Posterior vena cava (tissue), 2 donors: Measurements from ENCODE around the gene RTEL1. TPM values are rescaled to one million over a fixed set of nuclear protein-coding genes. Genes with fewer than 3 reads are reported as not detected.
A peak's percentile ranks its signal among the peaks of the same experiment; 100 is the strongest.
"Not testable (repeated sequence)": the region's sequence is repeated elsewhere in the genome, so short reads cannot be mapped to it uniquely, and the experiment has no call there.

ENCODE experiments used
- DNase-seq: peaks from one replicate; pipeline ENCODE4 v3.0.0-alpha.2; 2020; ENCODE audit warnings: low spot score
- intact Hi-C, 2 donors: fragments of 100-400 bp; cut with DNase I; formaldehyde crosslinking; loops; one replicate each; pipeline versions ENCODE4 v1.14.1 to v1.14.2; 2022 to 2023
- long read RNA-seq, 2 donors: library from polyadenylated mRNA; unstranded; transcript quantifications; one replicate each; pipeline ENCODE4 v2.0.0, GENCODE V29; 2020 to 2021
- total RNA-seq, 2 donors: library from RNA; stranded (reverse); fragmentation: NEBNext Ultra II Directional; extraction: Animal tissue kit (Norgen Biotek cat#: 25700); gene quantifications; one replicate each; pipeline ENCODE4 v1.2.1, GENCODE V29; 2021
- donor health status: DM: yes; HTN: yes; CAD: no.
- donor health status: DM: yes; HTN: yes; CAD: no.

RTEL1 gene
- total RNA-seq: 10 to 100 TPM; 28.3 to 28.7 TPM
- long read RNA-seq, donor 1, partial matches to known transcripts: 2 of 3 reads
- long read RNA-seq, donor 1, other reads (novel, unspliced or antisense): 0 of 3 reads
- long read RNA-seq, donor 2, partial matches to known transcripts: 8 of 11 reads
- long read RNA-seq, donor 2, other reads (novel, unspliced or antisense): 3 of 11 reads

GRCh38 chr20:63657937-63658748 is at the start of gene RTEL1:
RTEL1 (plus strand) TSS chr20:63658312; CDS start chr20:63659403, 1,091 bp downstream.
- peak; percentile 98 for DNase-seq
- intact Hi-C loops: loop anchor here in 1 of 2 donors (1.0 kb wide), 1 partner anchor 20 kb away; no protein-coding TSS in a partner anchor

- intact Hi-C loops: no loop called here
Measured at GRCh38 chr20:63610581-63611435, 47.3 kb upstream of the RTEL1 start.

GRCh38 chr20:63611646-63612045 is 46.5 kb upstream of the RTEL1 start:
- intact Hi-C loops: no loop called here
- no peak for DNase-seq

More at GRCh38 chr20:63610581-63611435, 47.3 kb upstream of the RTEL1 start:
- DNase-seq: no peak

- no peak for DNase-seq
- intact Hi-C loops: no loop called here
Measured at GRCh38 chr20:63612276-63612931, 45.7 kb upstream of the RTEL1 start.

- intact Hi-C loops, DNase-seq: not testable (repeated sequence)
Measured at GRCh38 chr20:63613863-63614594, 44.1 kb upstream of the RTEL1 start.

GRCh38 chr20:63617092-63617875 is 40.8 kb upstream of the RTEL1 start:
- intact Hi-C loops: no loop called here
- no peak for DNase-seq

- no peak for DNase-seq
- intact Hi-C loops: no loop called here
Measured at GRCh38 chr20:63617876-63618265, 40.2 kb upstream of the RTEL1 start.

GRCh38 chr20:63618291-63618980 is 39.7 kb upstream of the RTEL1 start:
- intact Hi-C loops: no loop called here
- no peak for DNase-seq

GRCh38 chr20:63619086-63619485 is 39.0 kb upstream of the RTEL1 start:
- no peak for DNase-seq
- intact Hi-C loops: no loop called here

GRCh38 chr20:63619505-63619904 is 38.6 kb upstream of the RTEL1 start:
- DNase-seq: no peak
- intact Hi-C loops: no loop called here

- intact Hi-C loops: no loop called here
- DNase-seq: no peak
Measured at GRCh38 chr20:63620991-63621390, 37.1 kb upstream of the RTEL1 start.

- intact Hi-C loops: no loop called here
Measured at GRCh38 chr20:63622096-63622495, 36.0 kb upstream of the RTEL1 start.

GRCh38 chr20:63622732-63623131 is 35.4 kb upstream of the RTEL1 start:
- no peak for DNase-seq
- intact Hi-C loops: no loop called here

More at GRCh38 chr20:63622096-63622495, 36.0 kb upstream of the RTEL1 start:
- no peak for DNase-seq

GRCh38 chr20:63624486-63624885 is 33.6 kb upstream of the RTEL1 start:
- intact Hi-C loops: no loop called here
- DNase-seq: no peak

- intact Hi-C loops: no loop called here
- DNase-seq: no peak
Measured at GRCh38 chr20:63625771-63626423, 32.2 kb upstream of the RTEL1 start.

- peak; percentile 92 for DNase-seq
- intact Hi-C loops: no loop called here
Measured at GRCh38 chr20:63626424-63627128, 31.5 kb upstream of the RTEL1 start, which contains the start of gene GMEB2. GMEB2 (minus strand) TSS chr20:63627101; CDS start chr20:63619397, 7,704 bp downstream.
